CD14-positive monocyte (primary cell): ENCODE data around the gene SPATA13. TPM values are rescaled to one million over a fixed set of nuclear protein-coding genes. Genes with fewer than 3 reads are reported as not detected.

Experiments used
- DNase-seq, 3 donors: peaks; one replicate each; pipeline ENCODE4 v3.0.0-alpha.2; 2011 to 2022
- H2AFZ ChIP-seq: 2 replicates; pipeline ENCODE4 v1.6.0; 2012; ENCODE audit warnings: mild to moderate bottlenecking, low read depth, low read length, inconsistent platforms; ENCODE audit not compliant: insufficient read depth, poor library complexity, severe bottlenecking
- H3K27ac ChIP-seq, 2 donors: 1 replicate in 1 of 2; 2 replicates in 1 of 2; pipeline ENCODE4 v1.5.1; 2012 to 2013; ENCODE audit warnings: low read length in 2 of 2, control low read depth in 1 of 2, inconsistent platforms in 1 of 2, low read depth in 1 of 2, mild to moderate bottlenecking in 1 of 2
- H3K27me3 ChIP-seq, 2 donors: one replicate each; pipeline versions ENCODE4 v1.6.0 to v1.6.1; 2011 to 2013; ENCODE audit warnings: low read length in 2 of 2; ENCODE audit not compliant: control insufficient read depth in 2 of 2, insufficient read depth in 2 of 2
- H3K36me3 ChIP-seq, 2 donors: replicated peaks in 1 of 2; 1 replicate in 1 of 2; 2 replicates in 1 of 2; pipeline versions ENCODE4 v1.5.1 to v1.6.1; 2012 to 2013; ENCODE audit warnings: low read length in 2 of 2, control low read depth in 1 of 2, inconsistent platforms in 1 of 2, mild to moderate bottlenecking in 1 of 2; ENCODE audit not compliant: insufficient read depth in 2 of 2, control insufficient read depth in 1 of 2
- H3K4me1 ChIP-seq, 2 donors: 1 replicate in 1 of 2; 2 replicates in 1 of 2; pipeline versions ENCODE4 v1.5.1 to v1.6.1; 2012 to 2013; ENCODE audit warnings: low read length in 2 of 2, control low read depth in 1 of 2, inconsistent platforms in 1 of 2, mild to moderate bottlenecking in 1 of 2, moderate library complexity in 1 of 2; ENCODE audit not compliant: insufficient read depth in 2 of 2, control insufficient read depth in 1 of 2
- H3K4me2 ChIP-seq: replicated peaks from 2 replicates; pipeline ENCODE3; 2012; ENCODE audit warnings: low read length, moderate library complexity, mild to moderate bottlenecking; ENCODE audit not compliant: poor library complexity, severe bottlenecking; ENCODE audit errors: extremely low read depth
- H3K4me3 ChIP-seq, 3 experiments: fragments of 200-600 bp in 1 of 3; sonication (generic) in 1 of 3; replicated peaks in 1 of 3; 1 replicate in 2 of 3; 2 replicates in 1 of 3; pipeline ENCODE4 v1.5.1; 2011 to 2013; ENCODE audit warnings: low read length in 3 of 3, mild to moderate bottlenecking in 3 of 3, control low read depth in 2 of 3, low read depth in 2 of 3, inconsistent platforms in 1 of 3, moderate library complexity in 1 of 3
- H3K79me2 ChIP-seq: 2 replicates; pipeline ENCODE4 v1.6.0; 2012; ENCODE audit warnings: mild to moderate bottlenecking, control low read depth, inconsistent platforms, low read length, moderate library complexity; ENCODE audit not compliant: insufficient read depth
- H3K9ac ChIP-seq: 2 replicates; pipeline ENCODE4 v1.6.0; 2017; ENCODE audit warnings: low read length, mild to moderate bottlenecking; ENCODE audit not compliant: insufficient read depth, poor library complexity, severe bottlenecking
- H3K9me3 ChIP-seq, 2 donors: replicated peaks in 1 of 2; 1 replicate in 1 of 2; 2 replicates in 1 of 2; pipeline versions ENCODE4 v1.5.1 to v1.6.1; 2012 to 2013; ENCODE audit warnings: low read length in 2 of 2, control low read depth in 1 of 2; ENCODE audit not compliant: control insufficient read depth in 1 of 2, insufficient read depth in 1 of 2
- H4K20me1 ChIP-seq: 2 replicates; pipeline ENCODE4 v1.6.0; 2012; ENCODE audit warnings: mild to moderate bottlenecking, low read length, control low read depth, moderate library complexity; ENCODE audit not compliant: insufficient read depth
- H3K27ac Mint-ChIP-seq, 7 donors: one replicate each; pipeline ENCODE4 v1.8.0; 2020; ENCODE audit warnings: mild to moderate bottlenecking in 7 of 7, mixed read lengths in 7 of 7, moderate library complexity in 6 of 7, inconsistent platforms in 2 of 7
- H3K27me3 Mint-ChIP-seq, 3 donors: one replicate each; pipeline ENCODE4 v1.8.0; 2021 to 2022; ENCODE audit warnings: low read depth in 3 of 3, mild to moderate bottlenecking in 3 of 3, mixed read lengths in 3 of 3, moderate library complexity in 3 of 3, inconsistent platforms in 1 of 3
- H3K36me3 Mint-ChIP-seq, 2 donors: one replicate each; pipeline ENCODE4 v1.8.0; 2020; ENCODE audit warnings: mixed read lengths in 2 of 2, inconsistent platforms in 1 of 2, mild to moderate bottlenecking in 1 of 2
- H3K4me1 Mint-ChIP-seq: one replicate; pipeline ENCODE4 v1.8.0; 2020; ENCODE audit warnings: mild to moderate bottlenecking, mixed read lengths
- H3K4me3 Mint-ChIP-seq, 2 donors: one replicate each; pipeline ENCODE4 v1.8.0; 2020; ENCODE audit warnings: mild to moderate bottlenecking in 2 of 2, mixed read lengths in 2 of 2, moderate library complexity in 1 of 2
- H3K9me3 Mint-ChIP-seq, 7 donors: one replicate each; pipeline ENCODE4 v1.8.0; 2020 to 2022; ENCODE audit warnings: mixed read lengths in 7 of 7, mild to moderate bottlenecking in 6 of 7, moderate library complexity in 6 of 7, inconsistent platforms in 2 of 7
- CTCF ChIP-seq: fragments of 200-600 bp; IDR thresholded peaks from one replicate; pipeline ENCODE4 v1.8.0; 2022; ENCODE audit warnings: antibody characterized with exemption, mild to moderate bottlenecking
- WGBS: methylation state at CpG from one replicate; pipeline ENCODE4 v1.1.5; 2013; ENCODE audit warnings: missing lambda C conversion rate; ENCODE audit not compliant: insufficient coverage; 5-methylcytosine and 5-hydroxymethylcytosine counted together
- intact Hi-C, 2 donors: fragments of 100-400 bp; cut with micrococcal nuclease; formaldehyde crosslinking; loops; one replicate each; pipeline versions ENCODE4 v1.15.0 to v1.15.1; 2023
- polyA plus RNA-seq, 3 donors: library from polyadenylated mRNA; depleted of rRNA in 1 of 3; unstranded in 2 of 3; stranded (reverse) in 1 of 3; fragments of 300-500 nt in 2 of 3; fragments of >200 nt in 1 of 3; fragmentation: Illumina TruSeq in 2 of 3; gene quantifications; 1 replicate in 2 of 3; 2 replicates in 1 of 3; pipeline ENCODE4 v1.2.3, GENCODE V29; 2012 to 2021

The SPATA13 gene
- polyA plus RNA-seq, 3 donors: 9.3 to 44.7 (median 11.6) TPM

GRCh38 chr13:24162604-24163003, 2.1 kb downstream of the SPATA13 start:
- peaks cover 18 to 23% of the 10 kb centered on the region in 2 donors for H3K4me1 ChIP-seq
- Mint-ChIP-seq H3K27me3 (peaks cover 17 to 21% (median 20%) of the 10 kb centered on the region in 3 donors), H3K36me3 (peaks cover 0 to 9% of the 10 kb centered on the region in 2 donors), H3K9me3 (peaks cover 0 to 4% (median 0%) of the 10 kb centered on the region in 7 donors), H3K4me1 (peaks cover 18% of the 10 kb centered on the region), H3K27ac (peak overlapping the region in 1 of 7 donors; percentile 73), H3K4me3 (no peak overlapping the region)
- H3K36me3 ChIP-seq: no peaks in the 10 kb centered on the region
- TF ChIP-seq CTCF: no peak
- intact Hi-C loops: no loop called here
- no peak overlapping the region for H3K4me2 ChIP-seq
- no peaks in the 10 kb centered on the region for H3K79me2 ChIP-seq
- DNase-seq: no peak
- no peak overlapping the region for H3K4me3 ChIP-seq
- no peak overlapping the region for H2AFZ ChIP-seq
- no peaks in the 10 kb centered on the region for H4K20me1 ChIP-seq
- H3K9ac ChIP-seq: no peak overlapping the region
- H3K27ac ChIP-seq: no peak overlapping the region
- peaks cover 10 to 13% of the 10 kb centered on the region in 2 donors for H3K27me3 ChIP-seq
- WGBS: 100% methylated on average over 1 of the region's 3 CpGs
- no peaks in the 10 kb centered on the region for H3K9me3 ChIP-seq

- no peak overlapping the region for H3K27ac ChIP-seq
- no peak overlapping the region for H2AFZ ChIP-seq
- no peaks in the 10 kb centered on the region for H3K79me2 ChIP-seq
- peaks cover 16 to 21% (median 17%) of the 10 kb centered on the region in 3 donors for H3K27me3 Mint-ChIP-seq
- peaks cover 12 to 14% of the 10 kb centered on the region in 2 donors for H3K4me1 ChIP-seq
- no peak for TF ChIP-seq CTCF
- intact Hi-C loops: no loop called here
- H3K4me3 ChIP-seq: no peak overlapping the region
- no peak overlapping the region for H3K4me2 ChIP-seq
- no peak overlapping the region for H3K9ac ChIP-seq
- DNase-seq: no peak
- no peaks in the 10 kb centered on the region for H3K36me3 ChIP-seq
- H3K4me1 Mint-ChIP-seq: peaks cover 13% of the 10 kb centered on the region
- H3K27ac Mint-ChIP-seq: no peak overlapping the region
- peaks cover 0 to 9% of the 10 kb centered on the region in 2 donors for H3K36me3 Mint-ChIP-seq
- H3K9me3 ChIP-seq: no peaks in the 10 kb centered on the region
- H3K9me3 Mint-ChIP-seq: peaks cover 0 to 4% (median 0%) of the 10 kb centered on the region in 7 donors
- no CpG with 5 or more reads among the region's 4 CpGs for WGBS
- no peak overlapping the region for H3K4me3 Mint-ChIP-seq
- no peaks in the 10 kb centered on the region for H4K20me1 ChIP-seq
- H3K27me3 ChIP-seq: peaks cover 10 to 13% of the 10 kb centered on the region in 2 donors
Observed at GRCh38 chr13:24165746-24166145, 5.2 kb downstream of the SPATA13 start.
